HepG2 (cell line): ENCODE data around the gene ZNF786. TPM values are rescaled to one million over a fixed set of nuclear protein-coding genes. Genes with fewer than 3 reads are reported as not detected.

Experiments used
- BCLAF1 ChIP-seq: fragments of 450-650 bp; IDR thresholded peaks from 2 replicates; pipeline ENCODE4 v1.6.1; 2017; ENCODE audit warnings: mild to moderate bottlenecking
- CC2D1A ChIP-seq: sonication (generic); formaldehyde crosslinking; IDR thresholded peaks from 2 replicates; pipeline ENCODE4 v1.8.1; 2023; ENCODE audit warnings: mild to moderate bottlenecking, missing genetic modification reagents
- MEIS2 ChIP-seq: sonication (generic); formaldehyde crosslinking; IDR thresholded peaks from 2 replicates; pipeline ENCODE4 v1.9.0; 2021; ENCODE audit warnings: mild to moderate bottlenecking, missing genetic modification reagents
- MZF1 ChIP-seq: sonication (generic); formaldehyde crosslinking; IDR thresholded peaks from 2 replicates; pipeline ENCODE4 v1.8.1; 2023; ENCODE audit warnings: mild to moderate bottlenecking, missing genetic modification reagents, borderline replicate concordance
- RERE ChIP-seq: IDR thresholded peaks from 2 replicates; pipeline ENCODE4 v1.6.1; 2016; ENCODE audit warnings: low read depth, missing genetic modification reagents, missing compliant biosample characterization
- TAF15 ChIP-seq: fragments of 200-400 bp; formaldehyde crosslinking; IDR thresholded peaks from one replicate; pipeline ENCODE4 v1.6.1; 2018; ENCODE audit warnings: mild to moderate bottlenecking, low read depth, low read length; ENCODE audit not compliant: poor library complexity, severe bottlenecking
- TCF12 ChIP-seq, 2 experiments: fragments of 450-650 bp in 1 of 2; sonication (generic) in 1 of 2; formaldehyde crosslinking in 1 of 2; IDR thresholded peaks; 2 replicates each; pipeline versions ENCODE4 v1.6.1 to v1.8.0; 2017 to 2022; ENCODE audit warnings: antibody characterized with exemption in 1 of 2, mild to moderate bottlenecking in 1 of 2, missing genetic modification reagents in 1 of 2, moderate library complexity in 1 of 2
- ZBTB2 ChIP-seq: sonication (generic); formaldehyde crosslinking; IDR thresholded peaks from 2 replicates; pipeline ENCODE4 v1.8.0; 2022; ENCODE audit warnings: low read depth, missing genetic modification reagents
- ZFP62 ChIP-seq: sonication (generic); formaldehyde crosslinking; IDR thresholded peaks from 2 replicates; pipeline ENCODE4 v1.4.0; 2020; ENCODE audit warnings: missing genetic modification reagents
- ZFP91 ChIP-seq: sonication (generic); formaldehyde crosslinking; IDR thresholded peaks from 2 replicates; pipeline ENCODE4 v1.9.0; 2022; ENCODE audit warnings: missing genetic modification reagents, mild to moderate bottlenecking, borderline replicate concordance
- ZNF580 ChIP-seq: IDR thresholded peaks from 2 replicates; pipeline ENCODE4 v1.6.1; 2016; ENCODE audit warnings: low read depth, borderline replicate concordance
- ZNF589 ChIP-seq: sonication (generic); formaldehyde crosslinking; conservative IDR thresholded peaks from 2 replicates; pipeline ENCODE4 v1.8.0; 2022; ENCODE audit warnings: mild to moderate bottlenecking, moderate library complexity, missing genetic modification reagents
- ZNF598 ChIP-seq: sonication (generic); formaldehyde crosslinking; IDR thresholded peaks from 2 replicates; pipeline ENCODE4 v1.5.1; 2020; ENCODE audit warnings: mild to moderate bottlenecking, missing genetic modification reagents, borderline replicate concordance
- ZNF672 ChIP-seq: sonication (generic); formaldehyde crosslinking; IDR thresholded peaks from 2 replicates; pipeline ENCODE4 v1.8.1; 2022; ENCODE audit warnings: missing genetic modification reagents
- ZZZ3 ChIP-seq: sonication (generic); formaldehyde crosslinking; IDR thresholded peaks from 2 replicates; pipeline ENCODE4 v1.4.0; 2020; ENCODE audit warnings: missing genetic modification reagents, mild to moderate bottlenecking, borderline replicate concordance
- polyA plus RNA-seq, 8 experiments: library from polyadenylated mRNA; depleted of rRNA in 3 of 8; stranded (reverse) in 7 of 8; unstranded in 1 of 8; fragments of >200 nt; fragmentation: Illumina TruSeq in 4 of 8; extraction: Trizol in 4 of 8; gene quantifications; 2 replicates each; pipeline versions ENCODE4 v1.2.1 to v1.2.3, GENCODE V29; 2011 to 2016; ENCODE audit warnings: low read depth in 4 of 8, missing spikeins in 1 of 8, mixed read lengths in 1 of 8; ENCODE audit not compliant: insufficient read depth in 1 of 8
- total RNA-seq, 5 experiments: library from RNA; depleted of rRNA; stranded (reverse); fragments of >200 nt; fragmentation: Illumina TruSeq; extraction: Trizol; gene quantifications; 2 replicates each; pipeline ENCODE4 v1.2.3, GENCODE V29; 2016; ENCODE audit warnings: low read depth in 1 of 5

The ZNF786 gene
- total and polyA plus RNA-seq, 2 of the 13 experiments (the other 11 are each of a cell fraction or from before 2014, with no cell fraction given) = 2.0 to 4.0 TPM

- TF ChIP-seq ZFP91 = peak; percentile 95
- TF ChIP-seq RERE (CRISPR knock-in tag) = no peak
- TF ChIP-seq ZZZ3 = peak; percentile 85; the same call in 1 of the 2 replicates
- peak; percentile 50; the same call in 1 of the 2 replicates for TF ChIP-seq ZNF598 (CRISPR knock-in tag)
- no peak for TF ChIP-seq ZFP62
- no peak for TF ChIP-seq BCLAF1
- peak; percentile 37 for TF ChIP-seq MEIS2 (CRISPR knock-in tag)
- TF ChIP-seq TAF15 = no peak
- TF ChIP-seq ZBTB2 (CRISPR knock-in tag) = peak; percentile 86
- peak; percentile 81 for TF ChIP-seq ZNF580 (CRISPR knock-in tag)
- TF ChIP-seq TCF12 (IDR thresholded peaks at IDR 0.05) = no peak
- TF ChIP-seq TCF12 (CRISPR knock-in tag; IDR thresholded peaks at IDR 0.05) = no peak
- TF ChIP-seq ZNF589 (CRISPR knock-in tag) = peak; percentile 55; the same call in 1 of the 2 replicates
- no peak for TF ChIP-seq ZNF672
- no peak for TF ChIP-seq MZF1 (CRISPR knock-in tag)
- TF ChIP-seq CC2D1A = peak; percentile 94; the same call in 1 of the 2 replicates
Measured at GRCh38 chr7:149028346-149029109, 62.0 kb downstream of the ZNF786 start, which contains the start of gene PDIA4 (continued).
